Stimulated activated naive B cell treated with anti-CD40 and anti-IgM and Interleukin-4, amounts not matched to agents 10 μg/mL and 1 μg/mL and 100 μg/mL, for 72 hours (primary cell): ENCODE data around the gene HNRNPUL1.

Experiments used
- ATAC-seq, 2 donors: fragments of 150-1000 bp; cut with Tn5 transposase; replicated peaks; 2 replicates each; pipeline ENCODE4 v1.10.0; 2021; ENCODE audit warnings: moderate library complexity in 1 of 2
- DNase-seq: peaks from one replicate; pipeline ENCODE4 v3.0.0; 2021
- H3K27ac Mint-ChIP-seq: one replicate; pipeline ENCODE4 v1.8.0; 2022; ENCODE audit warnings: mild to moderate bottlenecking, mixed read lengths
- H3K27me3 Mint-ChIP-seq, 2 donors: one replicate each; pipeline ENCODE4 v1.8.0; 2022; ENCODE audit warnings: mixed read lengths in 2 of 2
- H3K36me3 Mint-ChIP-seq, 2 donors: one replicate each; pipeline ENCODE4 v1.8.0; 2022; ENCODE audit warnings: mixed read lengths in 2 of 2, mild to moderate bottlenecking in 1 of 2
- H3K4me1 Mint-ChIP-seq, 2 donors: one replicate each; pipeline ENCODE4 v1.8.0; 2022; ENCODE audit warnings: mixed read lengths in 2 of 2, mild to moderate bottlenecking in 1 of 2
- H3K4me3 Mint-ChIP-seq, 2 donors: one replicate each; pipeline ENCODE4 v1.8.0; 2022; ENCODE audit warnings: mild to moderate bottlenecking in 2 of 2, mixed read lengths in 2 of 2, moderate library complexity in 1 of 2
- H3K9me3 Mint-ChIP-seq, 2 donors: one replicate each; pipeline ENCODE4 v1.8.0; 2022; ENCODE audit warnings: mixed read lengths in 2 of 2, mild to moderate bottlenecking in 1 of 2

The HNRNPUL1 gene

GRCh38 chr19:41302624-41303351, 38.6 kb downstream of the HNRNPUL1 start:
- Mint-ChIP-seq H3K9me3 (no peaks in the 10 kb centered on the region), H3K27ac (peak overlapping the region; percentile 88), H3K4me1 (peaks cover 33 to 72% of the 10 kb centered on the region in 2 donors), H3K4me3 (peak overlapping the region; percentile 37 to 59), H3K36me3 (peaks cover 52 to 72% of the 10 kb centered on the region in 2 donors), H3K27me3 (no peaks in the 10 kb centered on the region)
- ATAC-seq (peak; percentile 70 to 71), DNase-seq (peak; percentile 47)

DNA sequence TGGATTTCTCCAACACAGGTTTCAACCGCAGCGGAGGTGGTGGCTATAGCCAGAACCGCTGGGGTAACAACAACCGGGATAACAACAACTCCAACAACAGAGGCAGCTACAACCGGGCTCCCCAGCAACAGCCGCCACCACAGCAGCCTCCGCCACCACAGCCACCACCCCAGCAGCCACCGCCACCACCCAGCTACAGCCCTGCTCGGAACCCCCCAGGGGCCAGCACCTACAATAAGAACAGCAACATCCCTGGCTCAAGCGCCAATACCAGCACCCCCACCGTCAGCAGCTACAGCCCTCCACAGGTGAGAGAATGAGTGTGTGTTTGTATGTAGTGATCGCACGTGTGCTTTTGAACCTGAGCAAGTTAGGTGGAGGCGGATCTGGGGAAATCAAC, 39.8 kb downstream of the HNRNPUL1 start:
- DNase-seq (no peak), ATAC-seq (no peak)
- Mint-ChIP-seq H3K36me3 (peaks cover 52 to 68% of the 10 kb centered on the region in 2 donors), H3K27ac (no peak overlapping the region), H3K27me3 (no peaks in the 10 kb centered on the region), H3K4me1 (peaks cover 35 to 72% of the 10 kb centered on the region in 2 donors), H3K9me3 (no peaks in the 10 kb centered on the region), H3K4me3 (no peak overlapping the region)

- H3K4me1 Mint-ChIP-seq, result peaks cover 40 to 69% of the 10 kb centered on the region in 2 donors
- no peaks in the 10 kb centered on the region for H3K9me3 Mint-ChIP-seq
- no peak overlapping the region for H3K4me3 Mint-ChIP-seq
- DNase-seq, result no peak
- peaks cover 44 to 59% of the 10 kb centered on the region in 2 donors for H3K36me3 Mint-ChIP-seq
- no peak for ATAC-seq
- H3K27ac Mint-ChIP-seq, result peak overlapping the region; percentile 80
- H3K27me3 Mint-ChIP-seq, result no peaks in the 10 kb centered on the region
These were observed 40.7 kb downstream of the HNRNPUL1 start for GRCh38 chr19:41304706-41305483.

DNA sequence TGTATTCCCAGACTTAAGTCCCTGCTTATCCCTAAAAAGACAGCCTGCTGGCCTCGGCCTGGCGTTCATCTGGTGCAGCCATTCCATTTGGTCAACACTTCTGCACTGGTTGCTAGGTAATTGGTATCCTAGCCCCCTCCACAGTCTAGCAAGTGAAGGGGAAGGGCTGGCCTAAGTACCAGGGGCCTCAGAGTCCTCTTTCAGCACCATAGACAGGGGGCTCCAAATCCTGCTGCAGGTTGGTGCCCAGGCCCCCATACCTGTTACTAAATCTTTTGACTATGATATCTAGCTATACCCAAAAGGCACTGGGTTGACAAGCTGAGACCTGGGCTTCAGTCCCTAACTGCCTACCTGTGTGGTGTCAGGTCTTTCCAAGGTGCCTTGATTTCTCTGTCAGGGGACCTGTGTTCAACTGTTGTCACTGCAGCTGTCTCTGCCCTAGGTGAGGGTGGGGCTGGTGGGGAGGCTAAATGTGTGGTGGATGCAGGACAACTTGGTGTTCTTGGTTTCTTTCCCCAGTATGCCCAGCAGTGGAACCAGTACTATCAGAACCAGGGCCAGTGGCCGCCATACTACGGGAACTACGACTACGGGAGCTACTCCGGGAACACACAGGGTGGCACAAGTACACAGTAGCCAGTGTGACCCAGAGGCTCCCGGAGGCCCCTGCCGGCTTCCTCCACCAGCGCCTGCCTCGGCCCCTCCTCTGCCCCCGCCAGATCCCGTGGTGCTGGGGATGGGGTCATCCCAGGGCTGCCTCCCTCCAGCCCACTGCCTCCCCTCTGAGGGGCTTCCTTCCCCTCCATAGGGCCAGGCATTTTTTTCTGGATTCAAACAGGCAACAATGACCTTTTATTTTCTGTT, 42.0 kb downstream of the HNRNPUL1 start:
- Mint-ChIP-seq H3K27ac (peak overlapping the region; percentile 86), H3K4me1 (peaks cover 41 to 63% of the 10 kb centered on the region in 2 donors), H3K36me3 (peaks cover 36 to 59% of the 10 kb centered on the region in 2 donors), H3K9me3 (no peaks in the 10 kb centered on the region), H3K4me3 (no peak overlapping the region), H3K27me3 (no peaks in the 10 kb centered on the region)
- DNase-seq (no peak), ATAC-seq (no peak)

DNA sequence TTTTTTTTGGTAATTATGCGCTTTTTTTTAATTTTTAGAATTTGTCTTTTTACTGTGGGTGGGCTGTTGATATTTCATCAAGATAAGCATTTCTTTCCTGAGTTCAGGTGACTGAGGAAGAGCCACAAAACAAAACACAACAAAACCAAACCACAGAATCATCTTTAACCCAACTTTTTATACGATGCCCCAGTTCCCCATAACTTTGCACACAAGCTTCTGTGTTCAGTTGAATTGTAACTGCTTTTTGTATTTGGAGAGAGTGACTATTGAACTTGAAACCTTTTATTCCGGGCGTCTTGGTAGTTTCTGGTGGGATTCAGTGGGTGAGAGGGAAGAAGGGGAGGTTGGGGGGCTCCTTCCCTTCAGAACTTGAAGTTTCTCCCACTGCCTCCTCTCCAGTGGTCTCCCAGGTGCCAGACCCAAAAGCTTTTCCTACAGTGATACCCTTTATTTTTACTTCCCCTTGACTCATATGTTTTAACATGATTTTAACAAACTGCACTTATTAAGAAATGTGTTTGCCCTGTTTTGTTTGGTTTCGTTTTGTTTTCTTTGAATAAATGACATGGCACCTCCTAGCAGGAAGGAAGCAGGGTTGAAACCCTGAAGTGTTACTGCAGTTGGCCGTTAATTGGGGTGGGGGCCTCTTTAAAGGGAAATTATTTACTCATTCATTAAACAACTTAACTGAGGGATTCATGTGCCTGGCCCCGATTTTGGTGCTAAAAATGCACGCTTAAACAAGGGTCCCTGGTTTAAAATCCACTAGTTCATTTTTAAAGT, 43.1 kb downstream of the HNRNPUL1 start:
- no peaks in the 10 kb centered on the region for H3K9me3 Mint-ChIP-seq

GRCh38 chr19:41307954-41308449, 43.8 kb downstream of the HNRNPUL1 start:
- ATAC-seq (peak in 1 of 2 donors; percentile 9), DNase-seq (no peak)
- H3K9me3 Mint-ChIP-seq, result no peaks in the 10 kb centered on the region
- H3K36me3 Mint-ChIP-seq, result peaks cover 31 to 60% of the 10 kb centered on the region in 2 donors
- no peaks in the 10 kb centered on the region for H3K27me3 Mint-ChIP-seq
- H3K4me1 Mint-ChIP-seq, result peaks cover 33 to 64% of the 10 kb centered on the region in 2 donors
- peak overlapping the region; percentile 94 to 99 for H3K4me3 Mint-ChIP-seq
- H3K27ac Mint-ChIP-seq, result peak overlapping the region; percentile 99

More for the DNA sequence above, 43.1 kb downstream of the HNRNPUL1 start:
- H3K4me1 Mint-ChIP-seq, result peaks cover 37 to 64% of the 10 kb centered on the region in 2 donors
- H3K36me3 Mint-ChIP-seq, result peaks cover 32 to 57% of the 10 kb centered on the region in 2 donors
- no peak for ATAC-seq
- H3K27ac Mint-ChIP-seq, result peak overlapping the region; percentile 99
- H3K27me3 Mint-ChIP-seq, result no peaks in the 10 kb centered on the region
- no peak for DNase-seq
- H3K4me3 Mint-ChIP-seq, result peak overlapping the region in 1 of 2 donors; percentile 26

DNA sequence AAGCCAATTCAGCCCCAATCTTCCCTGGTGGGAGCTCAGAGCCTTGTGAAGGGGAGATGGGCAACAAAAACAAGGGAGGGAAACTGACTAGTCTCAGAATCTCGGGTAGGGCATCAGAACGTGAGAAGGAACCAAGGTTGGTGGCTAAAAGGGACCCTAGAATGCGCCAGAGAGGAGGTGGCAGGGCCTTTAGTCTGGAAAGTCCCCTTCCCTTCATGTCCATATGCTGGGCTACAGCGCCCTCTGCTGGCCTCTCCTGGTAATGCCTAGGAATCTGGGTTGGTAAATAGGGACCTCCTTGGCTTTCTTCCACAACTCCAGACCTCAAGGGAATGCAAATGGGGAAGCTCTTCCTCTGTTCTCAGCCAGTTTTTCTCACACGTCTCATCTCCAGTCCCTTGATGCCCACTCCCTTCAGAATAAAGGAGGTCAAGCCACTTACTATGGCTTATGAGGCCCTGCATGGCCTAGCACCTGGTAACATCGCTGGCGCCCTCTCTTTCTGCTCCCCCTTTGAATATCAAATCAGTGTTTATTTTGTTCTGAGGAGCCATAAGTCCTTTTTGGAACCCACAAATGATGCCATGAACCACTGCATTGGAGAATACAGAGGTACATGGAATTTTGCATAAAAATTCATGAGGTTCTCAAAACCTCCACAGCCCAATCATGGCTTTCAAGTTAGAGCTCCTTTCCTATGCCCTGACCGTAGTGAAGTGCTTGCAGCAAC, 44.4 kb downstream of the HNRNPUL1 start:
- H3K36me3 Mint-ChIP-seq, result peaks cover 33 to 62% of the 10 kb centered on the region in 2 donors
- H3K27ac Mint-ChIP-seq, result peak overlapping the region; percentile 99
- no peaks in the 10 kb centered on the region for H3K9me3 Mint-ChIP-seq
- peaks cover 38 to 67% of the 10 kb centered on the region in 2 donors for H3K4me1 Mint-ChIP-seq
- ATAC-seq, result peak; percentile 54 to 58
- DNase-seq, result peak; percentile 79
- peak overlapping the region; percentile 94 to 99 for H3K4me3 Mint-ChIP-seq
- no peaks in the 10 kb centered on the region for H3K27me3 Mint-ChIP-seq

- Mint-ChIP-seq H3K27ac (peak overlapping the region; percentile 99), H3K4me3 (peak overlapping the region; percentile 94 to 99)
These were observed 45.2 kb downstream of the HNRNPUL1 start for GRCh38 chr19:41309180-41310032.

GRCh38 chr19:41310033-41310831, 46.1 kb downstream of the HNRNPUL1 start, which contains the start of gene CCDC97:
CCDC97 (plus strand) TSS chr19:41310172; CDS start chr19:41310311, 139 bp downstream.
- Mint-ChIP-seq H3K36me3 (peaks cover 23 to 52% of the 10 kb centered on the region in 2 donors), H3K9me3 (no peaks in the 10 kb centered on the region), H3K27ac (peak within 1 kb of the TSS; percentile 99), H3K27me3 (no peaks in the 10 kb centered on the region), H3K4me3 (peak within 1 kb of the TSS; percentile 94 to 99), H3K4me1 (peaks cover 36 to 59% of the 10 kb centered on the region in 2 donors)
- ATAC-seq (peak; percentile 72 to 82), DNase-seq (peak; percentile 87)

More at GRCh38 chr19:41309180-41310032, 45.2 kb downstream of the HNRNPUL1 start:
- ATAC-seq (peak; percentile 10 to 24), DNase-seq (no peak)
- H3K9me3 Mint-ChIP-seq, result no peaks in the 10 kb centered on the region
- H3K4me1 Mint-ChIP-seq, result peaks cover 36 to 61% of the 10 kb centered on the region in 2 donors
- no peaks in the 10 kb centered on the region for H3K27me3 Mint-ChIP-seq
- peaks cover 27 to 59% of the 10 kb centered on the region in 2 donors for H3K36me3 Mint-ChIP-seq

DNA sequence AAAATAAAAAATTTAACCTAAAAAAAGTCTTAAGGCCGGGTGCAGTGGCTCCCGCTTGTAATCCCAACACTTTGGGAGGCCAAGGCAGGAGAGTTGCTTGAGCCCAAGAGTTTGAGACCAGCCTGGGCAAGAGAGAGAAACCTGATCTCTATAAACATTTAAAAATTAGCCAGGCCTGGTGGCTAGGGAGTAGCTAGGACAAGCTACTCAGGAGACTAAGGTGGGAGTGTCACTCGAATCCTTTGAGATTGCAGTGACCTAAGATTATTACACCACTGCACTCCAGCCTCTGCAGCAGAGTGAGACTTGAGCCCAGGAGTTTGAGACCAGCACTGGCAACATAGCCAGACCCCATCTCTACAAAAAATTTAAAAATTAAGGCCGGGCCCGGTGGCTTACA, 46.9 kb downstream of the HNRNPUL1 start:
- no peaks in the 10 kb centered on the region for H3K27me3 Mint-ChIP-seq
- H3K36me3 Mint-ChIP-seq, result peaks cover 22 to 50% of the 10 kb centered on the region in 2 donors
- ATAC-seq, result no peak
- peak overlapping the region; percentile 94 to 99 for H3K4me3 Mint-ChIP-seq
- no peak overlapping the region for H3K27ac Mint-ChIP-seq
- H3K9me3 Mint-ChIP-seq, result no peaks in the 10 kb centered on the region
- H3K4me1 Mint-ChIP-seq, result peaks cover 36 to 61% of the 10 kb centered on the region in 2 donors
- no peak for DNase-seq

- no peak for DNase-seq
- ATAC-seq, result no peak
- H3K27me3 Mint-ChIP-seq, result no peaks in the 10 kb centered on the region
- H3K4me3 Mint-ChIP-seq, result peak overlapping the region; percentile 94 to 99
- H3K36me3 Mint-ChIP-seq, result peaks cover 26 to 54% of the 10 kb centered on the region in 2 donors
- H3K9me3 Mint-ChIP-seq, result no peaks in the 10 kb centered on the region
- peak overlapping the region; percentile 48 for H3K27ac Mint-ChIP-seq
- peaks cover 36 to 61% of the 10 kb centered on the region in 2 donors for H3K4me1 Mint-ChIP-seq
These were observed 47.4 kb downstream of the HNRNPUL1 start for GRCh38 chr19:41311613-41312012.
